ENCODE measurements around the gene PFKP.

The PFKP gene

GRCh38 chr10:3154666-3155065, 87.3 kb downstream of the PFKP start:
- Histone ChIP-seq H3K27me3 (ENCODE audit: insufficient read depth, low read length, poor library complexity) (no peaks in the 10 kb centered on the region), H3K79me2 (ENCODE audit: insufficient read depth, low read length) (no peaks in the 10 kb centered on the region), H3K9me3 (ENCODE audit: insufficient read depth, low read length, severe bottlenecking) (no peaks in the 10 kb centered on the region), H3K4me3 (ENCODE audit: low read depth in 1 of 2, low read length in 2 of 2) (no peak overlapping the region), H4K20me1 (ENCODE audit: insufficient read depth, low read length) (no peaks in the 10 kb centered on the region), H3K27ac (ENCODE audit: low read length) (no peak overlapping the region), H2AFZ (ENCODE audit: low read depth, low read length) (no peak overlapping the region), H3K9ac (ENCODE audit: low read depth, low read length) (no peak overlapping the region), H3K4me1 (ENCODE audit: insufficient read depth, low read length) (no peaks in the 10 kb centered on the region), H3K4me2 (ENCODE audit: insufficient read depth, low read length) (no peak overlapping the region), H3K36me3 (ENCODE audit: insufficient read depth, low read length) (peaks cover 79% of the 10 kb centered on the region)
- no peak for TF ChIP-seq EZH2 (IDR thresholded peaks at IDR 0.05; ENCODE audit: borderline replicate concordance, low read depth, low read length, severe bottlenecking)
- TF ChIP-seq CTCF (IDR thresholded peaks at IDR 0.05; ENCODE audit: borderline replicate concordance, extremely low read depth, low read length, poor library complexity, severe bottlenecking): no peak
- ATAC-seq (ENCODE audit: insufficient read depth, low read depth) (no peak), DNase-seq (no peak)

GRCh38 chr10:3159152-3159551, 91.8 kb downstream of the PFKP start:
- no peaks in the 10 kb centered on the region for H4K20me1 ChIP-seq (ENCODE audit: insufficient read depth, low read length)
- H3K9me3 ChIP-seq (ENCODE audit: insufficient read depth, low read length, severe bottlenecking): no peaks in the 10 kb centered on the region
- H3K27me3 ChIP-seq (ENCODE audit: insufficient read depth, low read length, poor library complexity): no peaks in the 10 kb centered on the region
- H3K36me3 ChIP-seq (ENCODE audit: insufficient read depth, low read length): peaks cover 86% of the 10 kb centered on the region
- no peak overlapping the region for H3K4me2 ChIP-seq (ENCODE audit: insufficient read depth, low read length)
- no peak overlapping the region for H3K4me3 ChIP-seq (ENCODE audit: low read depth in 1 of 2, low read length in 2 of 2)
- H3K4me1 ChIP-seq (ENCODE audit: insufficient read depth, low read length): no peaks in the 10 kb centered on the region
- no peak overlapping the region for H3K9ac ChIP-seq (ENCODE audit: low read depth, low read length)
- DNase-seq (no peak), ATAC-seq (ENCODE audit: insufficient read depth, low read depth) (no peak)
- TF ChIP-seq CTCF (IDR thresholded peaks at IDR 0.05; ENCODE audit: borderline replicate concordance, extremely low read depth, low read length, poor library complexity, severe bottlenecking): no peak
- TF ChIP-seq EZH2 (IDR thresholded peaks at IDR 0.05; ENCODE audit: borderline replicate concordance, low read depth, low read length, severe bottlenecking): no peak
- no peaks in the 10 kb centered on the region for H3K79me2 ChIP-seq (ENCODE audit: insufficient read depth, low read length)
- H3K27ac ChIP-seq (ENCODE audit: low read length): no peak overlapping the region
- H2AFZ ChIP-seq (ENCODE audit: low read depth, low read length): no peak overlapping the region

- ATAC-seq (ENCODE audit: insufficient read depth, low read depth) (0 out of 3 replicates have a peak, but pooled peaks have one; percentile 52), DNase-seq (no peak)
- Histone ChIP-seq H3K27me3 (ENCODE audit: insufficient read depth, low read length, poor library complexity) (no peaks in the 10 kb centered on the region), H3K9ac (ENCODE audit: low read depth, low read length) (no peak overlapping the region), H3K36me3 (ENCODE audit: insufficient read depth, low read length) (peaks cover 89% of the 10 kb centered on the region), H3K4me2 (ENCODE audit: insufficient read depth, low read length) (no peak overlapping the region), H4K20me1 (ENCODE audit: insufficient read depth, low read length) (0 out of 2 replicates have a peak, but pooled peaks cover 2% of the 10 kb centered on the region), H3K4me3 (ENCODE audit: low read depth in 1 of 2, low read length in 2 of 2) (no peak overlapping the region), H3K9me3 (ENCODE audit: insufficient read depth, low read length, severe bottlenecking) (no peaks in the 10 kb centered on the region), H2AFZ (ENCODE audit: low read depth, low read length) (no peak overlapping the region), H3K27ac (ENCODE audit: low read length) (no peak overlapping the region), H3K79me2 (ENCODE audit: insufficient read depth, low read length) (no peaks in the 10 kb centered on the region), H3K4me1 (ENCODE audit: insufficient read depth, low read length) (no peaks in the 10 kb centered on the region)
- TF ChIP-seq CTCF (IDR thresholded peaks at IDR 0.05; ENCODE audit: borderline replicate concordance, extremely low read depth, low read length, poor library complexity, severe bottlenecking) (peak; percentile 39), EZH2 (IDR thresholded peaks at IDR 0.05; ENCODE audit: borderline replicate concordance, low read depth, low read length, severe bottlenecking) (no peak)
Observed at GRCh38 chr10:3162533-3162932, 95.2 kb downstream of the PFKP start.

GRCh38 chr10:3163879-3164278, 96.5 kb downstream of the PFKP start:
- H3K79me2 ChIP-seq (ENCODE audit: insufficient read depth, low read length): no peaks in the 10 kb centered on the region
- no peak overlapping the region for H3K9ac ChIP-seq (ENCODE audit: low read depth, low read length)
- no peak for TF ChIP-seq EZH2 (IDR thresholded peaks at IDR 0.05; ENCODE audit: borderline replicate concordance, low read depth, low read length, severe bottlenecking)
- no peak overlapping the region for H3K4me2 ChIP-seq (ENCODE audit: insufficient read depth, low read length)
- H2AFZ ChIP-seq (ENCODE audit: low read depth, low read length): no peak overlapping the region
- peaks cover 90% of the 10 kb centered on the region for H3K36me3 ChIP-seq (ENCODE audit: insufficient read depth, low read length)
- H3K4me1 ChIP-seq (ENCODE audit: insufficient read depth, low read length): no peaks in the 10 kb centered on the region
- ATAC-seq (ENCODE audit: insufficient read depth, low read depth): no peak
- H3K9me3 ChIP-seq (ENCODE audit: insufficient read depth, low read length, severe bottlenecking): no peaks in the 10 kb centered on the region
- 0 out of 2 replicates have a peak, but pooled peaks cover 4% of the 10 kb centered on the region for H4K20me1 ChIP-seq (ENCODE audit: insufficient read depth, low read length)
- no peak overlapping the region for H3K27ac ChIP-seq (ENCODE audit: low read length)
- H3K27me3 ChIP-seq (ENCODE audit: insufficient read depth, low read length, poor library complexity): no peaks in the 10 kb centered on the region
- DNase-seq: no peak
- no peak overlapping the region for H3K4me3 ChIP-seq (ENCODE audit: low read depth in 1 of 2, low read length in 2 of 2)
